HG02943 (cell line): Measurements from ENCODE around the gene DENND1A.
"Not testable (repeated sequence)": the region's sequence is repeated elsewhere in the genome, so short reads cannot be mapped to it uniquely, and the experiment has no call there.

Experiments used
- ATAC-seq: cut with Tn5 transposase; IDR thresholded peaks from one replicate; pipeline ENCODE4 v1.9.1; 2021; ENCODE audit warnings: mild to moderate bottlenecking, low read depth, moderate library complexity; ENCODE audit not compliant: unreplicated experiment

Gene DENND1A

DNA sequence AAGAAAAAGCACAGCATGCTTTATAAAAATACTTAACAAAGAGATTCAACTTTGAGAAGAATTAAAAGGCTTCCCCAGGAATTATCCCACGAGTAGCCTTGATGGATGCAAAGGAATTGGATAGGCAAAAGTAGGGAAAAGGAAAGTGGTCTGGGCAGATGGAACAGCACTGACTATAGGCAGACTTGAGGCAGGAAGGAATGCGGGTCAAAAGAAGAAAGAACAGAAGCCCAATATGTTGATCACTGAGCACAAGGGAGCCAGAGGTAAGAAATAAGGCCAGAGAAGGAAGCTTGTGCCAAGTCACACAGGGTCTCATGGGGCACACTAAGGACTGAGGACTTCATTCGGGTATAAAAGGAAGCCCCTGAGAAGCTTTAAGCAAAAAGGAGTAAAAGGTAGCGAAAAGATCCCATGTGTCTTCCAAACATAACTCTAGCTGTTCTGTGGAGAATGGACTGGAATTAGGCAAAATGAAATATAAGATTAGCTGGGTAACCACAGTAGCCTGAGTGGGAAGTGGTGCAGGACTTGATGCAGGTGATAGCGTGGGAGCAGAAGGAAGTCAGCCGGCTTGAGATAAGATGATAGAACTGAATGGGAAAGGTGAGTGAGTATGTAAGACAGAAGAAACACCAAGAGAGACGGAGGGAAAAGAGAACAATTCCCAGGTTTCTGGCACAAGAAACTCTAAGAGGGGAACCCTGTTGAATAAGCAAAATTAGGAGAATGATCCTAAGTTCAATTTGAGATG, 106.6 kb downstream of the DENND1A start:
- ATAC-seq = no peak

DNA sequence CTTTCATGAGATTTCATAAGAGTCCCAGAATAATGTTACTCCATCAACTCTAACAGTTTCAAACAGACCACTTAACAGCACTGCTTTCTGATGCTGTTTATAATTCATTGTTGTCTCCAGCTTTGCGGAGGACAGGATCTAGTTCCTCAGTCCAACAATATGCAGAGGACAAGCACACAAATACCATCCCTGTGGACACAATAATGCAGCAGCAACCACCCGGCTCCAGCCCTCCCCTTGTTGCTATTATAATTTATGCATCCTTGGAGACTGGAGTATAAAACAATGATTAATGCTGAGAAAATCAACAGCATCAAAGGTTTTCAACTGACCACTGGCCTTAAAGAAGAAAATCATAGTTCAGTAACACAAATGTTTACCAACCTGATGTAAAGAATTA, 108.3 kb downstream of the DENND1A start:
- no peak for ATAC-seq

DNA sequence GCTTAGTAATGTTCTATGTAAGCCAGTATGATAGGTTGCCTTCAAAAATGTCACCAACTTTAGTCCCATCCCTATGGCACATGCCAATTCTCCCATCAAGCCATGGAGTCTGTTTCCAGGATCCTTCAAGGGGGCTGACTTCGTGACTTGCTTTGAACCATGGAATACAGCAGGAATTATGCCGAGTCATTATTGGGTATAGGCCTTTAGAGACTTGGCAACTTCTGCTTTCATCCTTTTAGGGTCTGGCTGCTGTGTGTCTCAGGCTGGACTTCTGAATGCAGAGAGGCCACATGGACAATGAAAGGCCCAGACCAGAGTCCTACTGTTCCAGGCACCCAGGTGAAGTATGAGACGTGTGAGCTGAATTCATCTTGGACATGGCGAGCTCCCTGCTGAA, 109.8 kb downstream of the DENND1A start:
- no peak for ATAC-seq

DNA sequence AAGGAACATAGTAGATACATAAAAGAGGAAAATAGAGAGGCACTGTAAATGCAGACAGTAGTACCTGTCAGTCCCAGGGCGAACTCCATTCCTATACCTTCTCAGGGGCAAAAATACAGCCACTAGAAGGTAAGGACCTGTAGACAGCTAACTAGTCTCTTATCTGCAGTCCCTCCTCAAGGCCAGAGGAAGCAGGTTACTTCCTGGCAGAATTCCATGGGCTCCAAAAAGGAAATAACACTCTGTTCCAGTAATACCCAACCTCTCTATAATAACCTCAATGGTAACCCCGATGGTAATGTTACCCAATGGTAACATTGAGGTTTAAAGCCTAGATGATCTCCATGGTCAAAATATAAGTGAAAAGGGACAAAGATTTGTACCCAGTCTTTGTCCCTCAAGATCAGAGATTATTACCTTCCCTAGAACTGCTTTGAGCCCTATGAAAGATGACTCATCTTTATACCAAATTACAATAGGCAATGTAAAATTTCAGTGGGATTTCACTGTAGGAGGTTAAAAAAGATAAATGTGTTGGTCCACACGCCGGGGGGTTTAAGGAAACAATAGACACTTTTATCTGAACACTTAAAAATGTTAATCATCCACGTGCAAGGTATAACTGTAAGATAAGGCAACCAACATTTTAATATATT, 113.0 kb downstream of the DENND1A start:
- no peak for ATAC-seq

DNA sequence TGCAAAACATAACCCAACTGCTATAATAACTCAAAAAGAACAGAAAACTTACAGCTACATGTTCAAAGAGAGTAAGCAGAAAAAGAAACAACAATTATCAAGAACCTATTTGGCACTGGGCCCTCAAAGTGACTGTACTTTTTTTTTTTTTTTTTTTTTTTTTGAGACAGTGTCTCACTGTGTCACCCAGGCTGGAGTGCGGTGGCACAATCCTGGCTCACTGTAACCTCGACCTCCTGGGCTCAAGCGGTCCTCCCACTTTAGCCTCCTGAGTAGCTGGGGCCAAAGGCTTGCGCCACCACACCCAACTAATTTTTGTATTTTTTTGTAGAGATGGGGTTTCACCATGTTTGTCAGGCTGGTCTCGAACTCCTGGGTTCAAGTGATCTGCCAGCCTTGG, 114.1 kb downstream of the DENND1A start:
- ATAC-seq = not testable (repeated sequence)

DNA sequence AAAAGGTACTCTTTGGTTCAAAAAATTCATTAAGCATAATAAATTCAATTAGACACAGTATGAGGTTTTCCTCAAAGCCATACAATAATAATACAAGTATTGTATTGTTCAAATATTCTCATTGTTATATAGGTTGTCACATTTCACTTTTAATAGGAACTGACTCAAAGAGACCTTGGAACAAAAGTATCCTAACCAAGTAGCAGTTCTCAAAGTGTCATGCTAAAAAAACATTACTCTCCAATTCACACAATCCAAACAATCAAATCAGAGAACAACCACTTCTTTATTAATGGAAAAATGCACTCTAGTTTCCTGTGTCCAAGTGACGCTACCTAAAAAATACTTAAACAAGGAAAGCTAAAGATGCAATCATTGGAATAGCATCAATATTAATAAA, 115.4 kb downstream of the DENND1A start:
- no peak for ATAC-seq

DNA sequence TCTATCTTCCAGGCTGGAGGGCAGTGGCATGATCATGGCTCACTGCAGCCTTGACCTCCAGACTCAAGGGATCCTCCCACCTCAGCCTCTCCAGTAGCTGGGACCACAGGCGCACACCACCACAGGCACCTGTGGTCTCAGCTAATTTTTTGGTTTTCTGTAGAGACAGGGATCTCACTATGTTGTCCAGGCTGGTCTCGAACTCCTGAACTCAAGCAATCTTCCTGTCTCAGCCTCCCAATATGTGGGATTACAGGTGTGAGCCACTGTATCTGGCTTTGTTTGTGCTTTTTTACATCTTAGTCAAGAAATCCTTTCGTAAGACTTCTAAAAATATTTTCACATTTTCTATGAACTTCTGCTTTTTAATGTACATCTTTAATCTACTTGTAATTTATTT, 116.9 kb downstream of the DENND1A start:
- ATAC-seq = no peak

DNA sequence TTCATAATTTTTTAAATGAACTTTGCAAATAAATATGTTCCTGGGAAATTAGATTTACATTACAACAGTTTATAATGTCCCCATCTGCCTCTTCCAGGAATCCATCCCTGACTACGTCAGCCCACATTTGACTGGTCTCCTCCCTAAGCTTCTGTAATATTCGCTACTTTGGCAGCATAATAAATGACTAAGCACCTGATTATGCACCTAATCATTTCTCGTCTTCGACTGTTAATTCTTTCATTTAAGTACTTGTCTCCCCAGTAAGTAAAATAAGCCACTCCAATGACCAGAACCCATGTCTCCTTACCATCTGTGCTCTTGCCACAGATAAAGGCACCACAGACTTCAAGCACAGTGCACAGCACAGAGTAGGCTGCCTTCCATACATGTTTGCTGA, 122.7 kb downstream of the DENND1A start:
- ATAC-seq = no peak

DNA sequence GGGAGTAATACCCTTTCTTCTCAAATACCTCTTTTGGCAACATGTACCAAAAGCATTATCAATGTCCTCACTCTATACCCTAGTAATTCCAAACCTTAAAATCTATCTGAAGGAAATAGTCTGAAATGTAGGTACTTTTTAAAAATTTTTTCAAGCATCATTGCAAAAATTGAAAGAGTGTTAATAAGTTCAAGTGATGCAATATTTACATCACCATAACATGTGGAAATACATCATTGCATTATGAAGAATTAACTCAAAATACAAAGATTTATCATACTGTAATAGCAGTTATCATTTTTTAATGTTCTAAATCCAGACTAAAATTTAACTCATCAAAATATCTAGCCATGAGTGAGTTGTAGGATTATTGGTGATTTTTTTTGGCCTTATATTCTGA, 123.1 kb downstream of the DENND1A start:
- ATAC-seq = no peak

DNA sequence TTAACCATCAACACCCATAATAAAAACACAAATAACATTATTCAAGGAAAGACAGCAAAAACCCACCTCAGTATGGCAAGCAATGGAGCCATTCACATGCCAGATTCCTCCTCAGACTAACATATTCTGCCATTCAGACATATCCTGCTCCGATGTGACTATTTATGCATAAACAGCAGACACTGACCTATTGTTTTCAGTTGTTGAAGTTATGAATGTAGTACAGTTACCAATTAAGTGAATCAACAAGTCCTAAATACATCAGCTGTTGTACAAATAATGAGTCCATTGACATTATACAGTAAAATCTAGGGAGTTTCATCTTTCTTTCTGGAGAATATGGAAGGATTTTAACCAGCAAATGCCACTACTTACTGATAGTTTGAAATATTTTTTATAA, 131.7 kb downstream of the DENND1A start:
- no peak for ATAC-seq

DNA sequence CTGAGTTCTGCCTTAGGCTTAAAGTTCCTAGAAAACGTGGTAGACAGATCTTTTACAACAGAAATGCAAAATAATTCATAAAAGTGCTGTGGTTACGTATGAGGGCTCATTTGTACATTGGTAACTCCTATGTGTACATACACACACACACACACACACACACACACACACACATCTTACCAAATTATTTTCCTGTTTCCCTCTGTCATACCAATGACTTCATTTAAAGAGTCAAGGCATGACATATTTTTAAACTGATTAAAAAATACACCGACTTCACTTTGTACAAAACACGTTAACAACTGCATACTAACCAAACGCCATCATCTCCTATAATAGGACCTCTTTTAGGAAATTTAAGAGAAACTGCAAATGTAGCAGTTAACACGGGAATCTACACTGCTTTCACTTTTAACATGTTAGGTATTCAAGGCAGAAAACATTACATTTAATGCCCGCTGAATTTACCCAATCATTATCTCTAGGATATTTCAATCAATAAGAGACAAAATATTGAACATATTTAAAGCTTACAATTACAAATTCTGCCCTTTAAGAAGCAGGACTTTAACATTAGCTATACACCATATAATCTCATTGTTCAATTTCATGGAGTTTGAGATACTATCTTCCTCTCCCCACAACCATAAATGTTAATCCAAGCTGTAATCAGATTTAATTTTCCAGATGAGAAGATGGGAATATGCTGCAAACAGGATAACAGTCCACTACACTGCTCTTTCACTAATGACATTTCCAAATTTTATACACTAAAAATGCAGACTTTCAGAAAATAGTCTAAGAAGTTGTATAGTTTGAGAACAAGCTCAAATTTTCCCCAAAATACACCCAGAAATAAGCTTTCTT, 133.1 kb downstream of the DENND1A start:
- ATAC-seq = no peak

DNA sequence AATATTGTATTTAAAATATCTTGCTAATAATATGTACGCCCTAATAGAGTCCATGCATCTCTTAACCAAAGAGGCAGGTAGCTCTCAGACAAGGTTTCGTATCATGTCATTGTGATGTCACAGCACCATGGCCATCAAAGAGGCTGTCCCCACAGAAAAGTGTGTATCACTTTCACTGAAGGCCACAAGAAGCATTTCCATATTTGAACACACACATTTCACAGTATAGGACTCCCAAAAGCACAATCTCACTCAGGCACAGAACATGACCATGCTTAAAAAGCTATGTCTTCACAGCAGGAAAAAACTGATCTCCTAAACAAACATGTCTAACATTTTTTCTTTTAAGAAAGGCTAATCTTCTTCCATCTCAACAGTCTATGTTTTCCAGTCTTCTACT, 133.8 kb downstream of the DENND1A start:
- ATAC-seq = no peak

DNA sequence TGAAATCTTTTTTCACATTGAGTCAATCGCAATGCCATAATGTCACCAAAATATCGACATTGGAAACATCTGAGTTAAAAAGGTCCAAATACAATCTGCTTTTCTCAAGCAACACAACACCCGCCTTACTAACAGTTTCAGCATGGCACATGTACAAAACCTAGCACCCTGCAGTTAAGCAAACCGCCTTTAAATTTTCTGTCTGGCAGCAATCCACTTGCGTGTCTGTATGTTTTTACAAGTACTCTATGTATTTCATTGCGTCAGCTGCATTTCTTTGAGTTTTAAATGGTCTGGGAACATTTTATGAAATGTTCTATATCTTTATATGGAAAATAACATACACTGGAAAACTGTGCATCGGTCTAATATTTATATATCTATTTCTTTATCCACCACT, 134.6 kb downstream of the DENND1A start:
- ATAC-seq = no peak

DNA sequence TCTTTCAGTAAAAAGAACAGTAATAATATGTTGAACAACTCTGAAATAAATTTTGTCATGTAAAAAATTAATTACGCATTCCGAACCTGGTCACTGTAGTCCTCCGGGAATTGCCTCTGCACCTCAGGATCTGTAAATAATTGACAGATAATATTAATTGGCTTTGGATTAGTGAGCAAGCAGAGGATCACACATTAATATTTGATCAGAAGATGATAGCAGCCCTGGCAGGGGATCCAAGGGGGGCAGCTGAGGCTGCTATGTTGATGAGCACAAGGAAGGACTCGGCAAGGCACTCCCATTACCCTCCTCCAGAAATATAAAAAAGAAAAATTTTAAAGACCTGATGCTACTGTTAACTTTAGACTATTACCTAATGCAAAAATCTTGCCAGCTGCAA, 137.4 kb downstream of the DENND1A start:
- no peak for ATAC-seq

DNA sequence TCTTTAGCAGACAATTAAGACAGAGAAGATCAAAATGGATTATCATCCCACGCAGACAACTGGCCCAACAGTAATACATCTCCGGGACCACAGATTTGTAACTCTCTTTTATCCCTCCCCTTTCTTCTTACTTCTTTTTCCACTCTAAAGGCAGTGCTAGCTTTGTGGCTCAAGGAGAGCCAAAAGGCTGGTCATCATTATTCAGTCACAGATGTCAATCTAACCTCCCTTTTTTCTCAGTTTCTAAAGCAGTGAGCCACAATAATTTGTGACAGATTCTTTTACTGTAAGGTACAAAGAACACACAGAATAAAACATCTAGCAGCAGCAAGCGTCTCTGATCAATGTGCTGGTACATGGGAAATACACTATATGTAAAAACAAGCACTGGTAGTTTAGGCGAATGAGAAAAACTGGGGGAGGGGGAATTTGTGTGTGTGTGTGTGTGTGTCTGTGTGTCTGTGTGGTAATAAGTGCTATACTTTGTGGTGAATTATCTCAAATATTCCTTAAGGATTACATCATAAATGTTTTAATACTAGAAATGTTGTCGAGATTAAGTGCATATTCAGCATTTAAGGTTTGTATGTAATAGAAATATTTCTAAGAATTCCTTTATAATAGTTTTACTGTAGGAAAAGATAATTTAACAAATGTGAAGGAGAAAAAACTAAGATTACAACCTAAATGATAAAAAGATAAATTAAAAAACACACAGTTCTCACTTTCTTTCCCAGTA, 140.2 kb downstream of the DENND1A start:
- ATAC-seq = no peak

DNA sequence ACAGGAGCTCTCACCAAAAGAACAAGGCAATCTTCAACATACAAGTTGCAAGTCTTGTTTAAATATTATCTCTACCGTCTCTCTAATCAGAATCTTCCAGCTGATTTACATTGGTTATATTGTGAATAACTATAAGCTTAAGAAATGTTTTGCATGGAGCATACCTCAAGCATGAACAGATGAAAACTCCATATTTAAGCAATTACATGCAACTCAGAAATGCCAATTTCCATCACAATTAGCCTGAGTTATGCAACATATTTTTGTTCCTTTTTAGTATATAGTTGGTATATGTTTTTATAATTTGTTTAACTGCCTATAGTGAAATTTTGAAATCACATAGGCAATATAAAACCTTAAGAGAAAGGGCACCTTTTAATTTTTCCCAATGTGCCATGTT, 142.5 kb downstream of the DENND1A start:
- ATAC-seq = no peak

DNA sequence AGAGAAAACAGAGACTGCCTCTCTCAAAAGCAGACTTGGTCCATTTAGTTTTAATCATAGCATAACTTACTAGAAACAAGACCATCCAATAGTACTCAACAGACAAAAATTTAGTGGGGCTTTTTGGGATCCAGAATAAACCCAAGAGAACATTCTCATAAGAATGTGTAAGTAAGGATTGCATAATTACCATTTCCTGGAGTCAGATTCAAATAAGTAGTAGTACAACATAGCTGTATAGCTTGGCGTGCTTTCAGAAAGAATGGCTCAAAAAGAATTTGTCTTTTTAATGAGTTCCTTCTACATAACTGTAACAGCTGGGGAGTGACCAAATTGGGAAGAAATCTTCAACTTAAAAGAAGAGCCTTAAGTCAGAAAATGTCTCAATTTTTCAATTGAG, 145.4 kb downstream of the DENND1A start:
- no peak for ATAC-seq

DNA sequence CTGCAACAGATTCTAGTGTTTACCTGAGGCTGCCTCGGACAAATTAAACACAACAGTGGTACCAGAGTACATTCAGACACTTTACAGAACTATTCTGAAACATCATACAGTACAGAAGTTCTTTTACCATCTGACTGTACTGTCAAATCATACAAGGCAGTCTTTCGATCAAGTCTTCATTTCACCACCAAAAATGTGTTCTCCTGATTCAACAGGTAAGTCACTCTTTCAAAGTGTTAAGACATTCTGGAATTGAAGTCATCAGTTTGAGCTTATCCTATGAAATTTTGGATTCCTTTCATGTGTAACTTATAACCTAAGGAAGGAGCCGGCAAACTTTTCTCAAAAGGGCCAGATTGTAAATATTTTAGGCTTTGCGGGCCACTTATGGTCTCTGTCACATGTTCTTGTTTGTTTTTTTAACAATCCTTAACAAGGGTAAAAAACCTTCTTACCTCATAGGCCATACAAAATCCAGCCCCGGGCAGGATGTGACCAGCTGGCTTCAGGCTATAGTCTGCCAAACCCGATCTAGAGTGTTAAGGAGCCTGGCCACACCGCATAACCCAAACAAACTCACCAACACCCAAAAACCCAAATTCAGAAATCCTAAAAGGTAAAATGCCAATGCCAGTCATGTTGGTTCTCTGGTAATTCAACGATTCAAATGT, 151.6 kb downstream of the DENND1A start:
- no peak for ATAC-seq

DNA sequence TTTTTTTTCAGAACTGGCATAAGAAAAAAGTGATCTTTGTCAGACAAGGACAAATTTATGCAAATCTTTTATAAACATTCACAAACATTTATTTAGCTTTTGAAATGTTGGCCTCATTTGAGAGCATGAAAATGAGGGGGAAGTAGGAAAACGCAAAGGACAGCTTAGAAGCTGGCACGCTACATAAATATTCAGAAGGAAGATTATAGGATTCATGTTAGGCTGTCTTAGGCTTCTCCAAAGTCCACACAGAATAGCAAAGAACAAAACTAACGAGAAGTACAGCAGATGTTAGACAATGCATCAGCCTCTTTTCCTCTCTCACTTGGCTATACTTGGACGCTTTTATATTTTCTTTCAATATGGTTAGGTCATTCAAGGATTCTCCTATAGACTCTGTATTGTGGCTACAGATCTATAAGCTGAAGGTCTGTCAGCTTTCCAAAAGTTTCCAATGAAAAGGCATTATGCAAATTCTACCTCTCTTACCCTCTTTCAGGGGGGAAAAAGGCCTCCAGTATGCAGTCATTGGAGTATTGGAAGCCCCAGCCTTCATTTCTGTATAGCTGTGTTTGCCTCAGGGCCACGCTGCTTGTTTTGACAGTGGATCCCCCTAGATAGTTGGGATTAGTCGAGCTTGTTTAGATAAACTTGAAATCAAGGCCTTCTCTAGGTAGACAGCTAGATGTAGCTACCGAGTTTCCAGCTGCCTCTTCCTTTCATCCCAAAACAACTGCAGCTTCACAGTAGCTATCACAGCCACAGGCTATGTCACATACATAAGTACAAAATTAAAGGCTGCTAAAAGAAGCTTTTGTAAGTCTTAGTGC, 153.0 kb downstream of the DENND1A start:
- no peak for ATAC-seq
